GM18951 (cell line): Measurements from ENCODE around the gene HES5.

Experiments
- POLR2A ChIP-seq: IDR thresholded peaks from 4 replicates; pipeline ENCODE4 v1.6.1; 2011; ENCODE audit warnings: mild to moderate bottlenecking; ENCODE audit not compliant: insufficient read length, insufficient read depth; ENCODE audit errors: extremely low read depth
- in situ Hi-C: fragments of 300-500 bp; cut with MboI; formaldehyde crosslinking; loops from one replicate; pipeline ENCODE4 v1.12.0; 2022; ENCODE audit warnings: low sequenced_read_pairs, mixed read lengths, inconsistent platforms; ENCODE audit not compliant: unreplicated experiment

HES5 gene

DNA sequence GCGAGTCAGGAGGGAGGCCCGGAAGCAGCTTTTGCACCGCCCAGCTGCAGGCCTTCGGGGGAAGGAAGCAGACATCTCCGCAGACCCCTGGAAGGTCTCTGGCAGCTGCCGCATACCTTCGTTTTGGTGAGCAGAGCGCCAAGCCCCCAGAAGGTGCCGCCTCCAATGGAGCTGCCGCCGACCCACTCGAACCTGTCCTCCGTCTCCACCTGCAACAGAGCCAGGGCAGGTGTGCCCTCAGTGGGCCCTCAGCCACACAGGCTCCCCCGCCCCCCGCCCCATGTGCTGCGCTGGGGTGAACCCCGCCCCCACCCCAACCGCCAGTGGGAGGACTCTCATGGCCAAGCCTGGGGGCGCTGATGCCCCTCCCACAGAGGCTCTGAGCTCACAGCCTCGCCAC, 9.9 kb downstream of the HES5 start:
- TF ChIP-seq POLR2A: no peak
- in situ Hi-C loops: no loop called here

DNA sequence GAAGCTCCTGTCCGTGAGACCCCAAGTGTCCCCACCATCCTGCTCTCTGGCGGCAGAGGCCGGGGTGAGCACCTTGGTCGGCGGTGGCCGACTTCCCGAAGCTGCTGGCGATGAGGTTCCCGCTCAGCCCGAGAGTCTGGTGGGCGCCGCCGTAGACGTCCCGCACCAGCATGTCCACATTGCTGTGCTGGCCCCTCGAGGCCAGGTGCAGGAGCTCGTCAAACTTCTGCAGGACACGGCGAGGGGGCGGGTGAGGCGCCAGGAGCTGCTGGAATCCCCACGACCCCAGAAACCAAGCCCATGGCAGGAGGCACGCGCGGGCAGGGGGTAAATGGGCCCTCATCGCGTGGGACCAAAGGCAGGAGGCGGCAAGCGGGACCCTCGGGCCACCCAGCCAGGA, 10.3 kb downstream of the HES5 start:
- TF ChIP-seq POLR2A: no peak
- in situ Hi-C loops: no loop called here

DNA sequence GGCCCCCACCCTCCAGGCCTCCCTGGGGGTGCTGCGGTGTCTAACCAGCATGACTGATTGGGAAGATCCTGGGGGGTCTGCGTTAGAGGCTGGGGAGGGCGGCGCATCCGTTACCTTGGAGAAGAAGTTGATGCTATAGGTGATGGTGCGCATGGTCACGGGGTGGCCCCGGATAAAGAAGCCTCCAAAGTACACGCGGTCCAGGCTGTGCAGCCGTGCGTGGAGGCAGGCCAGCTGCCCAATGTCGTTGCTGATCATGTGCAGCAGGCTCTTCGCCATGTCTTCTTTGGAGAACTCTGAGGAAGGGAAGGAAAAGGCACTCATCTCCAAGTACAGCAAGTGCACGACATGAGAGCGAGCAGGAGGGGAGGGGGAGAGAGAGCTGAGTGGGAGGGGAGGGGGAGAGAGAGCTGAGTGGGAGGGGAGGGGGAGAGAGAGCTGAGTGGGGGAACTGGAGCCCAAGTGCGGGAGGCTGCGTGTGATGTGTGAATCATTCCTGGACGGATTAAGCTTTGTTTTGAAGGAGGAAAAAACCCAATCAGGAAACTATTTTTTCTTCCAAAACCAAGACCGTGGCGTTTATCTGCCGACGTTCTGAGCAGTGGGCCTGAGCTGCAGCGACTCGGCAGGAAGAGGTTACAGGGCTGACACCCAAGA, 10.9 kb downstream of the HES5 start:
- in situ Hi-C loops: no loop called here
- no peak for TF ChIP-seq POLR2A

DNA sequence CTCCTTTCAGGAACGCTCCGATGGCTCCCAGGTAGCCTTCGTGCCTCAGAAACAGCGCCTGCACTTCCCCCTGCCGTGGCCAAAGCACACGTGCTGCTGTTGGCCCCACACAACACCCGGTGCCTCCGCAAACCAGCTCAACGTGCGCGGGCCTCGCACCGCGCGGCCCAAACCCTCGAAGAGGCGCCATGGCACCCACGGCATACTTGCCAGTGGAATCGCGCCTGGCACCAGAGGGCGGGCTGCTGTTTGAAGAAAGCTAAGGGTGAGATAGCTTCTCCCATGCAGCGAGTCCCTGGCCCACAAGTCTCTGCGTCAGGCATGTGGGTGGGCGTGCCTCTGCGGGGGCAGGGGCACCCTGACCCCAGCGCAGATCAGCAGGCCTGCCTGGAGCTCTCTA, 11.5 kb downstream of the HES5 start:
- no peak for TF ChIP-seq POLR2A
- in situ Hi-C loops: no loop called here

DNA sequence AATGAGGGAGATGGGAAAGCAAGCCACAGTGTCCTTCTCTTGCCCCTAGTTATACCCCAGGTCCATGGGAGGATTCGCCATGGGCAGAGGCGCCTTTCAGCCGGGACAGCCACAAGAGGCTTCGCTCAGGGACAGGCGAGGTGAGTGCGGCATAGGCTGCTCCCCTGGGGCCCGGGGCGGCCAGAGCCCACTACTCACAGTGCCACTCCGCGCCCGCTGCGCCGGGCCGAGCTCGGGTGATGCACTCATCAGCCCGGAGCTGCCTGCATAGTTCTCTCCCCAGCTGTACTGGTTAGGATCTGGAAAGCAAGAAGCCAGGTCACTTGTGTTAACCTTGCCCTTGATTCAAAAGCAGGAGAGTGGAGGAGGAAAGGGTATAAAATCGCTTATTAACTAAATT, 12.1 kb downstream of the HES5 start:
- no peak for TF ChIP-seq POLR2A
- in situ Hi-C loops: no loop called here

DNA sequence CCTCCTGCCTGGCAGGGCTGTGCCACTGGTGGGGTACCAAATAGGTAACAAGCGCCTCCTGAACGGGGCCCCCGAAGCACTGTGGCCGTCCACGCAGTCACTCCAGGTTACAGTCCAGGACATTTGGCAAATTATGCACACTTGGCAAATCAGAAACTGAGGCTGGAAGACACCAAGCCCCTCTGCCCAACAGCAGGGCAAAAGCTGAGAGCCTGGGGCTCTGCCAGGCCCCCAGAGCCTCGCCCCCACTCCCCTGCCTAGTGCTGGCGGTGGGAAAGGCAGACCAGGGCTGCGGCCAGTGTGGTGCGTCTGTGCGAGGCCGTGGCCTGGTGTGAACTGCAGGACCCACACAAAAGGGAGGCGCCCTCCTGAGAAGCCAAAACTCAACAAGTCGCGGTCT, 13.1 kb downstream of the HES5 start:
- no peak for TF ChIP-seq POLR2A
- in situ Hi-C loops: no loop called here

DNA sequence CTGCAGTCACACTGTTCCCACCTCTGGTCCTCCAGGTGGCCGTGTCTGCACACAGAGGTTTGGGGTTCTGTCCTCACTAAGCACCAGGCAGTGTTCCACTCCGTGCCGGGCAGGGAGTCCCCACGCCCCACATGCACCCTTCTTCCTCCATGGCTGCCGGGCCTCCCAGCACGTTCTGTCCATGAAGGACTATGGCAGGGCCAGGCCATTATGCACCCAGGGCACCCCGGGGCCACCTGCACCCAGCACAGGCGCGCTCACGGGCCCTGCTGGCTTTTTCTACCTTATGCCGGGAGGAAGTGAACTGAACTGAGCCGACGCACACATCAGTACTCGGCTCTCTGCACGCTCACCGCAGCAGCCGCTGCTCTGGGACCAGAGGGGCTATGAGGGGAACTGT, 13.9 kb downstream of the HES5 start:
- in situ Hi-C loops: no loop called here
- TF ChIP-seq POLR2A: no peak

DNA sequence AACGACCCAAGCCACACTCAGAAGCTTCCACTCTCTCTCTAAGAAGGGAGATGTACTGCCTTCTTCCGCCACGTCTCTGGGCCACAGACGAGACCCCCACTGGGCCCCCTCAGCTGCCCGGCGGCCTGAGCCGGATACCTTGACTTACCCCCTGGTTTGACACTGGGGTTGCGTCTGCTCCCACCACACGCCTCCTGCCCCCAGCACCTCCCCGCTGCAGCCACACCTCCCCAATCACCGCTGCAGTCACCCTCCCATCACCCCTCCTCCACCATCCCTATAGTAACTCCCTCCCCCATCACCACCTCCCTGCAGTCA, 14.3 kb downstream of the HES5 start:
- in situ Hi-C loops: no loop called here
- TF ChIP-seq POLR2A: peak; percentile 17

DNA sequence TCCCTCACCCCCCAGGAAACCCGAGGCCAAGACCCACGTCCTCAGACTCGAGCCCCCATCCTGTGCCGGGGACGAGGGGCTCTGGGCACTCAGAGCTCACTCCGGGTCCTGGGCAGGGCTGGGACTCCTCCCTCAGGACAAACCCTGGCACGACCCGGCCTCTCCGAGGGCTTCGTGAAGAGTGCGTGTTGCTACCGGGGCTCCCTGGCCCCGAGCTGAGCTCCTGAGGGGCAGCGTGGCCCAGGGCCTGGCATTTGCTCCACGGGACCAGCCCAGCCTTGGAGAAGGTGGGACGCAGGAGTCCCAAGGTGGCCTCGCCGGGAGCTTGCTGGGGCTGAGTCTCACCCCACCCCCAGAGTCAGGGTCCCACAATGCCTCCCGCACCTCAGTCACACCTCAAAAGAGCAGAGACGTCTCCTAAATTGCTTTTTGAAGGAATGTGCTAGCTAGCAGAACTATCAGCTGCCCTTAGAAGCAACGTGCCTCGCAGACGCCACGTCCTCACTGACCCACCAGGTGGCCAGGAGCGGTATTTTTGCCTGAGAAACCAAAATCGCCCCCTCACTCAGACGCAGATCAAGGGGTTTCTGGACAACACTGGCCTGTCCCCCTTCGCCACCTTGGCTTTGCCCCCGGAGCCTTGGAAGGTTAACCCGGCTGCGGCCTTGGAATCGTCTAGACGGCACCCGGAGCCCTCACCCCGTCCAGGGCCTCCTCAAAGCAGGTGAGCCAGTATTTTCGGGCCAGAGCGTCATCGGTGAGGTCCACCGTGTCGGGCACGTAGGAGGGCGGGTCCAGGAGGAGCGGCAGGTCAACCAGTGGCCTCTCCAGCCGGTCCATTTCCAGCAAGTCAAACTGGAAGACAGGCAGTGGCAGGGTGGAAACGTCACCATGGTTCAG, 14.9 kb downstream of the HES5 start:
- in situ Hi-C loops: no loop called here

DNA sequence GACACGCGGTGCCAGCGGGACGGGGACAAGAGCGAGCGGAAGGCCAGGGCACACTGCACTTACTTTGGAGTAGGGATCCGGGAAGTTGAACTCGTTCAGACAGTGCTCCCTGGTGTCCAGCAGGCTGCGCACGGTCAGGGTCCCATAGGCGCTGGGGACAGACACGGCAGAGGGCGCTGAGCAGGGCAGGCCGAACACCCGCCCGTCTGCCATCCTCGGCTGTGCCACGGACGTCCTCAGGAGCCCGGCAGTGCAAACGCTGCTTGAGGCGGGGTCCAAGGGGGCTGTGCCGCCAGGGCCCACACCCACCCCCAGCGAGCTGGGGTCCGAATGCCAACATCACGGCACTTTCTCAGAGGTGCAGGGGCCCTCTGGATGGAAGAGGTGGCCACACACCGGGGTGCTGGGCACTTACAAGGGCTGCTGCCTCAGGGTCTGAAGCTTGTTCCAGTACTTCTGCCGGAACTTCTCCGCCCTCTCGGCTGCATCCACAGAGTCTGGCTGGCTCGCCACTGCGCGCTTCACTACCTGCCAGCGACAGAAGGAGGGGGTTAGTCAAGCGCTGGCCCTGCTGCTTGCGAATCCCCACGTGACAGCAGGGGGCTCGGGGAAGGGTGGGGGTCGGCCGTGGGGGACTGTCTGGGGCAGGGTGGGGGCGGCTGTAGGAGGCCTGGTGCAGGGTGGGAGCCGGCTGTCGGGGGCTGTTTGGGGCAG, 16.0 kb downstream of the HES5 start:
- in situ Hi-C loops: no loop called here
- TF ChIP-seq POLR2A: no peak

More for the DNA sequence above, 14.9 kb downstream of the HES5 start:
- peak; percentile 18 for TF ChIP-seq POLR2A

DNA sequence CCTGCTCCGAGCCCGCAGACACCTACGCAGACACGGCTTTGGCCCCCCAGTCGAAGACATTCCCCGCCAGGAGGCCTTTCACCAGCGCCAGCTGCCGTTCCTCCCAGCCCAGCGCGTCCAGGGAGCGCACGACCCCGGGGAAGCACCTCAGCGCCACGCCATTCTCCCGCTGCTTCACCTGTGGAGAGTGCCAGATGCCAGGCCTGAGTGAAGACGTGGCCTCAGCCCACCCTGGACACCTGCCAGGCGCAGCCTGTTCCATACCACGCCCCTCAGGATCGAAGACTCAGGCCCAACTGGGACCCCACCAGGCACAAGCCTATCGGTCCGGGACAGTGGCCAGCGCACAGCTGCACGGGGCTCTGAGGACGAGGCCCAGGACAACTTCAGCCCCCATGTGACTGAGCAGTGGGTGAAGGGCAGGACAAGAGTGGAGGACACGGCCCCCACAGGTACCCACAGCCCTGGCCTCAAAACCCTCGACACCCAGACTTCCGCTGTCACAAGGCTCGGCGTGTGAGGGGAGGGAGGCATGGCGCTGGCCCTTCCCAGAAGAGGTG, 17.1 kb downstream of the HES5 start:
- no peak for TF ChIP-seq POLR2A
- in situ Hi-C loops: no loop called here

DNA sequence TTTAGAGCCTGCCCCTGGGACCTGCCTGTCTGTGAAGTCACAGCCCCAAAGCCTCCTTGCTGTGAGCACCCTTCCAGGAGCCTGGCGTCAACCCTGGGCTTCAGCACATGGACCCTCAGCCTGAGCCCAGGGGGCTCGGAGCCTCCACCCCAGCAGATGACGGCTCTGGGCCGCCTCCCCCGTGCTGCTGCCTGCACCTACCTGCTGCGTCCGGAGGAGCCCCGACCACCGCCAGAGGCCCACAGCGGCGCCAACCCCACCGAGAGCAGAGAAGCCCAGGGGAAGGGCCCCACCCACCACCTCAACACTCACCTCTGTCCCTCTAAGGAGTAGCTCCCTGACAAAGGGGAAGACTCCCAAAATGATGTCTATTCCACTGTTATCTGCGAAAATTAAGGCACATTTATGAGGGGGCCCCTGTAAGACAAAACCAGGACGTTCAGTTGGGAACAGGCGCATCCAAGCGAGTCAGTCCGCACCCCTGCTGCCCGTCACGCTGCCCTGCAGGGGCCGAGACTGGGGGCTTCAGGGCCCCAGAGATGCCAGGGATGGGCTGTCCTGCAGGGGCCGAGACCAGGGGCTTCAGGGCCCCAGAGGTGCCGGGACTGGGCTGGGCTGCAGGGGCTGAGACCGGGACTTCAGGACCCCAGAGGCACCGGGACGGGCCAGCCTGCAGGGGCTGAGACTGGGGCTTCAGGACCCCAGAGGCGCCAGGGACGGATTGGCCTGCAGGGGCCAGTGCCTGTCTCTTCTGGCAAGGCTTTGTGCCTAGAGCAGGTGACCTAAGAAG, 19.5 kb downstream of the HES5 start:
- TF ChIP-seq POLR2A: no peak
- in situ Hi-C loops: no loop called here

DNA sequence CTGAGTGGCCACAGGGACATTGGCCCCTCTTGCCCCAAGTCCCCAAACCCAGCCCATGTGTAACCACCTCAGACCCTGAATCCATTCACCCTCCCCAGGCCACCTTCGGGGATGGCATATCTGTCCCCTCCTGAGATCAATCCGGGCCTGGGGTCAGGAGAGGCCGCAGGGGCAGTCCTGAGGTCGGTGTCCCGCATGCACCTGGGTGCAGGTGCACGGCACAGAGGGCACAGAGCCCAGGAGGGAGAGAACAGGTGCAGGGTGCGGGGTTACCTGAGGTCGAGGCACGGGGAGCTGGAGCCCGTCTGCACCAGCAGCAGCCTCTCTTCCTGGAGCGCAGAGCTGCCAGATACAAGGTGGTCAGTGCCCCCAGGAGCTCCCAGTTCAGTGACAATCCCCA, 20.5 kb downstream of the HES5 start:
- in situ Hi-C loops: no loop called here
- no peak for TF ChIP-seq POLR2A
